ENCODE measurements around the gene CHN2. TPM values are rescaled to one million over a fixed set of nuclear protein-coding genes. Genes with fewer than 3 reads are reported as not detected.

The CHN2 gene
- total RNA-seq, 1 experiment from 2014 or later = 5.0 TPM

DNA sequence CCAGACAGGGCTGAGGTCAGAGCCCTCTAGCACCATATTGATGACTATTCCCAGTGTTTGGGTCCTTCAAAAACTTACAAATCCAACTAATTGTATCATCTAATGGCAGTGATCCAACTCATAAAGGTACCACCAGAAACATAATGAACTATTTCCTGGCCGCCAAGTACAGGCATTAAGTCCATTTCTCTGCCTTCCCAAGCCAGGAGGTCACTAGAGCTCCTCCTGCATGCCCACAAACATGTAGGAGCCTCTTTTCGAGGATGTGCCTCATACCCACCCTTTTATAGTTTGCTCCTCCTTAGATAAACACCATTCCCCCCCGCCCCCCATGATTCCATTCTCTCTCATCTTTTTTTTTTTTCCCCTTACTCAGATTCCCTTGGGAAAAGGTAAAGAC lies 91.3 kb downstream of the CHN2 start (continued):
- TF ChIP-seq MYBL2 (CRISPR knock-in tag; IDR thresholded peaks at IDR 0.05) (no peak), NR1H2 (CRISPR knock-in tag; IDR thresholded peaks at IDR 0.05) (no peak)

DNA sequence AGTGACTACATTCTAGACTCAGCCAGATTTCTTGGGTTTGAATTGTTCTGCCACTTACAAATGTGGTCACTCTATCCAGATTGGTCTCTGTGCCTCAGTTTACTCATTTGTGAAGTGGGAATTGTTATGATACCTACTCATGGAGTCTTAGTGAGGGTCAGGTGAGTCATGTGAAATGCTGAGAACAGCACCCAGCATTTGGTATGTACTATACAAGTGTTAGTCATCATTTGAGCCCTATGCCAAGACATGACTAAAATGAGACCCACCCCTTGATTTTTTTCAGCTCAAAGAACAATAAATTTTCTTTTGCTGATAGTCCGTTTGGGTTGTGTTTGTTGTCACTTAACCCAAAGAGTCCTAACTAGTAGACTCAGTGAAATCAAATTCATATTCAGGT lies 92.8 kb downstream of the CHN2 start:
- Mint-ChIP-seq H3K27ac (no peak overlapping the region), H3K27me3 (ENCODE audit: low read depth) (no peaks in the 10 kb centered on the region), H3K9me3 (no peaks in the 10 kb centered on the region), H3K4me1 (peaks cover 51% of the 10 kb centered on the region), H3K36me3 (no peaks in the 10 kb centered on the region), H3K4me3 (no peak overlapping the region)
- DNase-seq (ENCODE audit: low spot score) = no peak
- POLR2A ChIA-PET = no interaction called here
- CTCF ChIA-PET = interaction anchor here (1.3 kb wide), 1 partner anchor 10 kb away, joined by 6 read pairs; no protein-coding TSS in a partner anchor
- TF ChIP-seq ZNF263 (CRISPR knock-in tag; IDR thresholded peaks at IDR 0.05; ENCODE audit: low read depth) (no peak), SOX15 (CRISPR knock-in tag; IDR thresholded peaks at IDR 0.05) (no peak), OVOL2 (CRISPR knock-in tag; IDR thresholded peaks at IDR 0.05; ENCODE audit: borderline replicate concordance) (no peak), MYBL2 (CRISPR knock-in tag; IDR thresholded peaks at IDR 0.05) (no peak), CBFB (CRISPR knock-in tag; IDR thresholded peaks at IDR 0.05; ENCODE audit: low read depth) (no peak), RELA (CRISPR knock-in tag; IDR thresholded peaks at IDR 0.05; ENCODE audit: borderline replicate concordance) (no peak), JUN (CRISPR knock-in tag; IDR thresholded peaks at IDR 0.05) (no peak), FOXP1 (CRISPR knock-in tag; IDR thresholded peaks at IDR 0.05; ENCODE audit: borderline replicate concordance) (no peak), HMGA2 (CRISPR knock-in tag; IDR thresholded peaks at IDR 0.05) (no peak), ZNF317 (CRISPR knock-in tag; IDR thresholded peaks at IDR 0.05; ENCODE audit: borderline replicate concordance, low read depth) (no peak)
- TF ChIP-seq, protein P1, sequence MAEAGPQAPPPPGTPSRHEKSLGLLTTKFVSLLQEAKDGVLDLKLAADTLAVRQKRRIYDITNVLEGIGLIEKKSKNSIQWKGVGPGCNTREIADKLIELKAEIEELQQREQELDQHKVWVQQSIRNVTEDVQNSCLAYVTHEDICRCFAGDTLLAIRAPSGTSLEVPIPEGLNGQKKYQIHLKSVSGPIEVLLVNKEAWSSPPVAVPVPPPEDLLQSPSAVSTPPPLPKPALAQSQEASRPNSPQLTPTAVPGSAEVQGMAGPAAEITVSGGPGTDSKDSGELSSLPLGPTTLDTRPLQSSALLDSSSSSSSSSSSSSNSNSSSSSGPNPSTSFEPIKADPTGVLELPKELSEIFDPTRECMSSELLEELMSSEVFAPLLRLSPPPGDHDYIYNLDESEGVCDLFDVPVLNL (CRISPR knock-in tag; IDR thresholded peaks at IDR 0.05; ENCODE audit: borderline replicate concordance, low read depth) = no peak
- TF ChIP-seq, protein P2, sequence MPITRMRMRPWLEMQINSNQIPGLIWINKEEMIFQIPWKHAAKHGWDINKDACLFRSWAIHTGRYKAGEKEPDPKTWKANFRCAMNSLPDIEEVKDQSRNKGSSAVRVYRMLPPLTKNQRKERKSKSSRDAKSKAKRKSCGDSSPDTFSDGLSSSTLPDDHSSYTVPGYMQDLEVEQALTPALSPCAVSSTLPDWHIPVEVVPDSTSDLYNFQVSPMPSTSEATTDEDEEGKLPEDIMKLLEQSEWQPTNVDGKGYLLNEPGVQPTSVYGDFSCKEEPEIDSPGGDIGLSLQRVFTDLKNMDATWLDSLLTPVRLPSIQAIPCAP (CRISPR knock-in tag; IDR thresholded peaks at IDR 0.05) = no peak
- TF ChIP-seq, protein P3, sequence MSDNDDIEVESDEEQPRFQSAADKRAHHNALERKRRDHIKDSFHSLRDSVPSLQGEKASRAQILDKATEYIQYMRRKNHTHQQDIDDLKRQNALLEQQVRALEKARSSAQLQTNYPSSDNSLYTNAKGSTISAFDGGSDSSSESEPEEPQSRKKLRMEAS (CRISPR knock-in tag; IDR thresholded peaks at IDR 0.05) = no peak
- TF ChIP-seq, protein P4, sequence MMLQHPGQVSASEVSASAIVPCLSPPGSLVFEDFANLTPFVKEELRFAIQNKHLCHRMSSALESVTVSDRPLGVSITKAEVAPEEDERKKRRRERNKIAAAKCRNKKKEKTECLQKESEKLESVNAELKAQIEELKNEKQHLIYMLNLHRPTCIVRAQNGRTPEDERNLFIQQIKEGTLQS (CRISPR knock-in tag; conservative IDR thresholded peaks at IDR 0.05) = no peak
- TF ChIP-seq, protein P5, sequence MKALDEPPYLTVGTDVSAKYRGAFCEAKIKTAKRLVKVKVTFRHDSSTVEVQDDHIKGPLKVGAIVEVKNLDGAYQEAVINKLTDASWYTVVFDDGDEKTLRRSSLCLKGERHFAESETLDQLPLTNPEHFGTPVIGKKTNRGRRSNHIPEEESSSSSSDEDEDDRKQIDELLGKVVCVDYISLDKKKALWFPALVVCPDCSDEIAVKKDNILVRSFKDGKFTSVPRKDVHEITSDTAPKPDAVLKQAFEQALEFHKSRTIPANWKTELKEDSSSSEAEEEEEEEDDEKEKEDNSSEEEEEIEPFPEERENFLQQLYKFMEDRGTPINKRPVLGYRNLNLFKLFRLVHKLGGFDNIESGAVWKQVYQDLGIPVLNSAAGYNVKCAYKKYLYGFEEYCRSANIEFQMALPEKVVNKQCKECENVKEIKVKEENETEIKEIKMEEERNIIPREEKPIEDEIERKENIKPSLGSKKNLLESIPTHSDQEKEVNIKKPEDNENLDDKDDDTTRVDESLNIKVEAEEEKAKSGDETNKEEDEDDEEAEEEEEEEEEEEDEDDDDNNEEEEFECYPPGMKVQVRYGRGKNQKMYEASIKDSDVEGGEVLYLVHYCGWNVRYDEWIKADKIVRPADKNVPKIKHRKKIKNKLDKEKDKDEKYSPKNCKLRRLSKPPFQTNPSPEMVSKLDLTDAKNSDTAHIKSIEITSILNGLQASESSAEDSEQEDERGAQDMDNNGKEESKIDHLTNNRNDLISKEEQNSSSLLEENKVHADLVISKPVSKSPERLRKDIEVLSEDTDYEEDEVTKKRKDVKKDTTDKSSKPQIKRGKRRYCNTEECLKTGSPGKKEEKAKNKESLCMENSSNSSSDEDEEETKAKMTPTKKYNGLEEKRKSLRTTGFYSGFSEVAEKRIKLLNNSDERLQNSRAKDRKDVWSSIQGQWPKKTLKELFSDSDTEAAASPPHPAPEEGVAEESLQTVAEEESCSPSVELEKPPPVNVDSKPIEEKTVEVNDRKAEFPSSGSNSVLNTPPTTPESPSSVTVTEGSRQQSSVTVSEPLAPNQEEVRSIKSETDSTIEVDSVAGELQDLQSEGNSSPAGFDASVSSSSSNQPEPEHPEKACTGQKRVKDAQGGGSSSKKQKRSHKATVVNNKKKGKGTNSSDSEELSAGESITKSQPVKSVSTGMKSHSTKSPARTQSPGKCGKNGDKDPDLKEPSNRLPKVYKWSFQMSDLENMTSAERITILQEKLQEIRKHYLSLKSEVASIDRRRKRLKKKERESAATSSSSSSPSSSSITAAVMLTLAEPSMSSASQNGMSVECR (CRISPR knock-in tag; IDR thresholded peaks at IDR 0.05; ENCODE audit: borderline replicate concordance) = no peak
- TF ChIP-seq, protein P6, sequence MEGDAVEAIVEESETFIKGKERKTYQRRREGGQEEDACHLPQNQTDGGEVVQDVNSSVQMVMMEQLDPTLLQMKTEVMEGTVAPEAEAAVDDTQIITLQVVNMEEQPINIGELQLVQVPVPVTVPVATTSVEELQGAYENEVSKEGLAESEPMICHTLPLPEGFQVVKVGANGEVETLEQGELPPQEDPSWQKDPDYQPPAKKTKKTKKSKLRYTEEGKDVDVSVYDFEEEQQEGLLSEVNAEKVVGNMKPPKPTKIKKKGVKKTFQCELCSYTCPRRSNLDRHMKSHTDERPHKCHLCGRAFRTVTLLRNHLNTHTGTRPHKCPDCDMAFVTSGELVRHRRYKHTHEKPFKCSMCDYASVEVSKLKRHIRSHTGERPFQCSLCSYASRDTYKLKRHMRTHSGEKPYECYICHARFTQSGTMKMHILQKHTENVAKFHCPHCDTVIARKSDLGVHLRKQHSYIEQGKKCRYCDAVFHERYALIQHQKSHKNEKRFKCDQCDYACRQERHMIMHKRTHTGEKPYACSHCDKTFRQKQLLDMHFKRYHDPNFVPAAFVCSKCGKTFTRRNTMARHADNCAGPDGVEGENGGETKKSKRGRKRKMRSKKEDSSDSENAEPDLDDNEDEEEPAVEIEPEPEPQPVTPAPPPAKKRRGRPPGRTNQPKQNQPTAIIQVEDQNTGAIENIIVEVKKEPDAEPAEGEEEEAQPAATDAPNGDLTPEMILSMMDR (IDR thresholded peaks at IDR 0.05) = no peak
- ATAC-seq = no peak

All from WTC11 (cell line).